Ovary (tissue), 9 donors: ENCODE results near the gene SGCE. TPM values are rescaled to one million over a fixed set of nuclear protein-coding genes. Genes with fewer than 3 reads are reported as not detected.

Experiments
- DNase-seq, 5 donors: peaks; one replicate each; pipeline ENCODE4 v3.0.0-alpha.2; 2019 to 2020
- H3K27ac ChIP-seq, 2 donors: fragments of 200-600 bp; one replicate each; pipeline versions ENCODE4 v1.5.1 to v1.8.0; 2019 to 2022
- H3K27me3 ChIP-seq: fragments of 200-600 bp; one replicate; pipeline ENCODE4 v1.8.0; 2022
- H3K36me3 ChIP-seq: fragments of 200-600 bp; sonication (generic); one replicate; pipeline ENCODE4 v1.5.1; 2019
- H3K4me1 ChIP-seq: one replicate; pipeline ENCODE4 v1.8.1; 2013; ENCODE audit warnings: mild to moderate bottlenecking, moderate library complexity; ENCODE audit not compliant: insufficient read depth
- H3K4me3 ChIP-seq: fragments of 200-600 bp; sonication (generic); one replicate; pipeline ENCODE4 v1.5.1; 2017
- H3K9me3 ChIP-seq, 2 donors: fragments of 200-600 bp in 1 of 2; sonication (generic) in 1 of 2; one replicate each; pipeline versions ENCODE4 v1.5.1 to v1.8.1; 2013 to 2019; ENCODE audit warnings: mild to moderate bottlenecking in 1 of 2, moderate library complexity in 1 of 2
- CTCF ChIP-seq, 3 donors: fragments of 450-650 bp in 2 of 3; fragments of 200-600 bp in 1 of 3; IDR thresholded peaks; one replicate each; pipeline versions ENCODE4 v1.5.1 to v1.8.0; 2016 to 2022; ENCODE audit warnings: antibody characterized with exemption in 3 of 3, mild to moderate bottlenecking in 1 of 3
- EP300 ChIP-seq: sonication (generic); formaldehyde crosslinking; IDR thresholded peaks from one replicate; pipeline ENCODE4 v1.6.1; 2017; ENCODE audit warnings: antibody characterized with exemption
- POLR2A ChIP-seq: fragments of 450-650 bp; IDR thresholded peaks from one replicate; pipeline ENCODE4 v1.6.1; 2017; ENCODE audit warnings: antibody characterized with exemption, mild to moderate bottlenecking, moderate library complexity
- WGBS, 3 donors: extraction: QIAGEN DNeasy Blood & Tissue Kit in 1 of 3; methylation state at CpG; one replicate each; pipeline versions ENCODE4 v1.1.5 to v1.1.7; 2013 to 2017; 5-methylcytosine and 5-hydroxymethylcytosine counted together
- intact Hi-C, 4 donors: fragments of 100-400 bp; cut with DNase I; formaldehyde crosslinking; loops; one replicate each; pipeline versions ENCODE4 v1.11.0 to v1.15.1; 2022 to 2023
- polyA plus RNA-seq, 2 donors: library from polyadenylated mRNA; stranded (reverse); fragments of 200-250 nt in 1 of 2; fragments of 350-450 nt in 1 of 2; fragmentation: Illumina TruSeq in 1 of 2; extraction: RNeasy Lipid Tissue Mini Kit (QIAGEN cat#74804) in 1 of 2; gene quantifications; one replicate each; pipeline ENCODE4 v1.2.3, GENCODE V29; 2013 to 2014
- total RNA-seq, 7 donors: library from RNA; depleted of rRNA in 2 of 7; stranded (reverse); fragments of >200 nt in 2 of 7; fragmentation: NEBNext Ultra II Directional in 3 of 7; extraction: Animal tissue kit (Norgen Biotek cat#: 25700) in 3 of 7; gene quantifications; one replicate each; pipeline versions ENCODE4 v1.1.0 to v1.2.4, GENCODE V29; 2016 to 2023
- donor health status: DM: no; HTN: no; CAD: no; lungs with moderate emphysema.
- donor health status: DM: no; HTN: no; CAD: no.
- donor health status: Bipolar disorder and iron deficiency.
- donor health status: DM: yes; HTN: yes; CAD: no.
- donor health status: DM: no; HTN: no; CAD: no.
- donor health status: DM: yes; HTN: yes; CAD: no.

Gene SGCE
- total and polyA plus RNA-seq, 9 donors = 104 to 183 (median 115) TPM

DNA sequence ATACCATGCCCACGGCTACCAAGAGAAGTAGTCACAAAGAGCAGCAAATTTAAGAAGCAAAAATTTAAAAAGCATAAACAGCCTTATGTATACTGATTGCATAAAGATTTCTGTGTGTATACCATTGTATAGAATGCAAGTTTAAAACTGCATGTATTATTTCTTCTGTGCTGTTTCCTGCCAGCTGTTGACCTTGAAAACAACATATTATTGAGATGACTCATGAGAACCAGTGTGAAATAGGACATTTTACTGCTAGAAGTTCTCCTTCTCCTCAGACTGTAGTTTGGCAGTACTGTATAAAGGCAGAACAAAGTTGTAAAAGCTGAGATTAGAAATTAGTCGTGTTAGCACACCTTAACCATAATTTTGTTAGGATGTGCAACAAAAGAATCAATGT is 42.3 kb upstream of the SGCE start:
- no peaks in the 10 kb centered on the region for H3K36me3 ChIP-seq
- intact Hi-C loops = no loop called here
- WGBS, 3 donors = 6 to 10% (median 7%) methylated on average over 2 of the region's 2 CpGs
- H3K4me1 ChIP-seq = peaks cover 4% of the 10 kb centered on the region
- H3K4me3 ChIP-seq = no peak overlapping the region
- H3K27me3 ChIP-seq = no peaks in the 10 kb centered on the region
- no peaks in the 10 kb centered on the region for H3K9me3 ChIP-seq
- peak overlapping the region in 1 of 2 donors; percentile 23 for H3K27ac ChIP-seq
- no peak for DNase-seq
- TF ChIP-seq CTCF (IDR thresholded peaks at IDR 0.05) (no peak), EP300 (no peak), POLR2A (no peak)

- WGBS, 3 donors = 31 to 60% (median 48%) methylated on average over 1 of the region's 1 CpG
- peak overlapping the region in 1 of 2 donors; percentile 32 for H3K27ac ChIP-seq
Observed at GRCh38 chr7:94697035-94697974, 41.4 kb upstream of the SGCE start.

GRCh38 chr7:94687810-94688209 is 31.9 kb upstream of the SGCE start:
- TF ChIP-seq EP300 = no peak
- TF ChIP-seq POLR2A = no peak
- no peak for TF ChIP-seq CTCF (IDR thresholded peaks at IDR 0.05)
- H3K36me3 ChIP-seq = no peaks in the 10 kb centered on the region

More at GRCh38 chr7:94697035-94697974, 41.4 kb upstream of the SGCE start:
- H3K9me3 ChIP-seq = no peaks in the 10 kb centered on the region
- no peaks in the 10 kb centered on the region for H3K27me3 ChIP-seq
- intact Hi-C loops = no loop called here
- no peaks in the 10 kb centered on the region for H3K4me1 ChIP-seq
- TF ChIP-seq EP300 = no peak
- no peak for TF ChIP-seq POLR2A
- TF ChIP-seq CTCF (IDR thresholded peaks at IDR 0.05) = no peak
- no peaks in the 10 kb centered on the region for H3K36me3 ChIP-seq
- peak; percentile 45 to 90 (median 79) for DNase-seq
- H3K4me3 ChIP-seq = no peak overlapping the region

DNA sequence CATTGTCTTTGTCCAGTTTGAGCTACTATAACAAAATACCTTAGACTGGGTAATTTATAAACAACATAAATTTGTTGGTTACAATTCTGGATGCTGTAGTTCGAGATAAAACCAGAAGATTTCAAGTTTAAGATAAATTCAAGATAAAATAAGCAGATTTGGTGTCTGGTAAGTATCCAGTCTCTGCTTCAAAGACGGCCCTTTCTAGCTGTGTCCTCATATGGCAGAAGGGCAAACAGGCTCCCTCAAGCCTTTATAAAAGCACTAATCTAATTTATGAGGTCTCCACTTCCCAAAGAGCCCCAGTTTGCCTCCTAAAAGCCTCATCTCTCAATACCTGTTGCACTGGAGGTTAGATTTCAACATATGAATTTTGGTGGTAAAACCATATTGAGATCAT is 31.1 kb upstream of the SGCE start:
- Histone ChIP-seq H3K36me3 (no peaks in the 10 kb centered on the region), H3K9me3 (no peaks in the 10 kb centered on the region), H3K4me1 (no peaks in the 10 kb centered on the region), H3K4me3 (no peak overlapping the region), H3K27ac (no peak overlapping the region), H3K27me3 (no peaks in the 10 kb centered on the region)
- no peak for TF ChIP-seq CTCF (IDR thresholded peaks at IDR 0.05)
- no peak for TF ChIP-seq POLR2A
- TF ChIP-seq EP300 = no peak
- no peak for DNase-seq
- WGBS, 3 donors = 79 to 94% (median 89%) methylated on average over 2 of the region's 2 CpGs
- intact Hi-C loops = no loop called here

More at GRCh38 chr7:94687810-94688209, 31.9 kb upstream of the SGCE start:
- H3K9me3 ChIP-seq = no peaks in the 10 kb centered on the region
- H3K4me1 ChIP-seq = no peaks in the 10 kb centered on the region
- H3K27me3 ChIP-seq = no peaks in the 10 kb centered on the region
- DNase-seq = no peak
- intact Hi-C loops = no loop called here
- no peak overlapping the region for H3K27ac ChIP-seq
- no peak overlapping the region for H3K4me3 ChIP-seq
- 50 to 62% (median 56%) methylated on average over 2 of the region's 2 CpGs for WGBS, 3 donors
